Nucleus accumbens (tissue), 56 donors: ENCODE data around the gene ROCK2.

Experiments
- DNase-seq, 56 donors: peaks; one replicate each; lab custom pipeline; 2025; lab: John Stamatoyannopoulos, UW

Gene ROCK2

GRCh38 chr2:11314487-11314886 lies 29.9 kb downstream of the ROCK2 start:
- DNase-seq: no peak

GRCh38 chr2:11312770-11313471 lies 31.5 kb downstream of the ROCK2 start:
- no peak for DNase-seq

- no peak for DNase-seq
Measured at GRCh38 chr2:11311543-11311942, 32.9 kb downstream of the ROCK2 start.

GRCh38 chr2:11310212-11310611 lies 34.2 kb downstream of the ROCK2 start:
- DNase-seq: no peak

- DNase-seq: no peak
Measured at GRCh38 chr2:11309706-11310105, 34.7 kb downstream of the ROCK2 start.

GRCh38 chr2:11307764-11308415 lies 36.5 kb downstream of the ROCK2 start:
- DNase-seq: no peak

- DNase-seq: no peak
Measured at GRCh38 chr2:11305958-11306357, 38.5 kb downstream of the ROCK2 start.

DNA sequence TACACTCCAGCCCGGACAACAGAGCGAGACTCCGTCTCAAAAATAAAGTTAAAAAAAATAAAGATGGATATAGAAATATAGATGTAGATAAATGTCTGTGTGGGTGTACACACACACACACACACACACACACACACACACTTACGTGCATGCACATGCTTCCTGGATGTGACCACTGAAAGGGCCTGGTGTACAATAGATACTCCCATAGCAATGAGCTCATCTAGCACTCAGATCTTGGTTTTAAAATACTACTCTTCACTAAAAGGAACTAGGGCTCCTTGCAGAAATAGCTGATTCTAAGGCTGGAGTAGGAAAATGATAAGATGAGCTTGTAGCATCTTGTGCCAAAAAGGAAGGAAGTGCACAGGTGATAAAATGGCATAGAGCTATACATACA lies 39.1 kb downstream of the ROCK2 start:
- DNase-seq: no peak

DNA sequence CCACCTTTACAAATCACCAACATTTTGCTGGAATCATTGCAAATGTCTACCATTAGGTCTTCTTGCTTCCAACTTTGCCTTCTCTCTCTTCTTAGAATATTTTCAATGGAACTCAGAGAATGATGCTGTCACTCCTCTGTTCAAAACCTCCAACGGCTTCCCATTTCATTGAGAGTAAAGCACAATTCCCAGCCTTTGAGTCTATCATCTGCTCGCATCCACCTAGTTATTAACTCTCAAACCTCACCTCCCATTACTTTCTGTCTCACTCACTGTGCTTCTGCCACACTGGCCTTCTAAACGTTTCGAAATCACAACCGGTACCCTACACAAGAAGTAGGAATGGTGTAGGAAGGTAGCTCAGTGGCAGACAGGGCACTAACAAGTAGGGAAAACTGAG lies 40.0 kb downstream of the ROCK2 start:
- no peak for DNase-seq

GRCh38 chr2:11303290-11304013 lies 41.0 kb downstream of the ROCK2 start:
- no peak for DNase-seq

DNA sequence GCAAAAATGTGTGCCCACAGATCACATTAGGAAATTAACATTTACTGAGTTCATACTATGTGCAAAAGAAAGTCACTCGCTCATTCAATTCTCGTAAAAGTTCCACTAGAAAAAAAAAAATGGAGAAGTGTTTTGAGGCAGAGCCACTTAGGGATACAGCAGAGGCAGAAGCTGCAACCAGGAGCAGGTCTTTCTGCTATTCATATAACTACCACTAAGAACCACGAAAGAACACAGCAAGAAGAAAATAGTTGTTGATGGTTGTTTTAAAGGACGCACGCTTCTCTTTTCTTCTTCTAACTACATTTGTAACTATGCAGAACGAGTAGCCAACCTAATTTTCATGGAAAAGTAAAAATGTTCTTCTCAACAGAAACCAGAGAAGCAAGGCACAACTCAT lies 45.0 kb downstream of the ROCK2 start:
- DNase-seq: no peak

DNA sequence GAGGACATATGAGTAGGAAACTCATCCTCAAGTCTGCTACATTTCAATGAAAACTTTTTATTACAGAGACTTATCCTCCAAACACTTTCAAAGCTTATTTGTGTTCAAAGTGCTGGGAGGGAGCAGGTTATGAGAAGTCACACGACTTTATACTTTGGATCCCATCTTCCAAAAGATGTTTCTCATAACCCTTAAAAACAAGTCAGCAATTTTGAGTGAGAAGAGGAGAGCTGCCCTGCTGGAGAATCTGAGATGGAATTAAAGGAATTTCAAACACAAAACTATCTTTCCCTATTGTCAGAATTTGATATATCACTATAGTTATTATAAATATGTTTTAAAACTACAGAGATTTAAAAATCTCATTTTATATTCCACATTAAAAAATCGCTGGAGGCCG lies 45.8 kb downstream of the ROCK2 start:
- DNase-seq: no peak

- DNase-seq: no peak
Measured at GRCh38 chr2:11296401-11296800, 48.0 kb downstream of the ROCK2 start.

GRCh38 chr2:11292464-11293255 lies 51.8 kb downstream of the ROCK2 start:
- DNase-seq: no peak

- no peak for DNase-seq
Measured at GRCh38 chr2:11290713-11291112, 53.7 kb downstream of the ROCK2 start.

- DNase-seq: no peak
Measured at GRCh38 chr2:11290211-11290610, 54.2 kb downstream of the ROCK2 start.

DNA sequence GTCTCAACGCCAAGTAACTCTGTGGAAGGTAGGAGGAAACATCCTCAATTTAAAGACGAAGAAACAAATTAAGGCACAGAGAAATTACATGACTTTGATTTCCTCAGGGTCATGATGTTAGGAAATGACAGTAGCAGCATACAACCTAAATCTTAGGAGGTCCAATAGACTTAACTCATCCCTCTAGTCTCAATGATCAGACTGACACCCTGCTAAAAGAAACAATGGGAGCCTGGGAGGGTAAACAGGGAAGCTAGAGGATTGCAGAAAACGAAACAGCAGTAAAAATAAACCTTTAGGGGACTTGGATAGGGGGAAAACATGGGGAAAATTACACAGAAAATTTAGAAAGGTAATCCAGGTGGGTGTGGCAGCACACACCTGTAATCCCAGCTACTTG lies 56.0 kb downstream of the ROCK2 start:
- no peak for DNase-seq

GRCh38 chr2:11286749-11287148 lies 57.7 kb downstream of the ROCK2 start:
- no peak for DNase-seq

DNA sequence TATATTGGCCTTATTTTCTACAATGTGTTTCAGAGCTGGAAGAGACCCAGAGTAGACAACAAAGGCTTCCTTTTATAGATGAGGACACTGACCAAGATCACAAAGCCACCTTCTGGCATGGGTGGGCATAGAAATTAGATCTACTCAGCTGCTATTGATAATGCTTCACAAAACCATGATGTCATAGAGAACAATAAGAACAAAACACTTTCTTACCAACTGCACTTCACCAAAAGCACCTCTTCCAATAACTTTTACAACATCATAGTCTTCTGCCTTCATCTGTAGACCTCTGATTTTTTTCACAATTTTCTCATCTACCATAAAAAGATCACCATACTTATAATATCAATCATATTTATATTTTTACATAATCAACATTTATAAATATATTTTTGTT lies 58.1 kb downstream of the ROCK2 start:
- no peak for DNase-seq

GRCh38 chr2:11285499-11285898 lies 58.9 kb downstream of the ROCK2 start:
- DNase-seq: no peak

DNA sequence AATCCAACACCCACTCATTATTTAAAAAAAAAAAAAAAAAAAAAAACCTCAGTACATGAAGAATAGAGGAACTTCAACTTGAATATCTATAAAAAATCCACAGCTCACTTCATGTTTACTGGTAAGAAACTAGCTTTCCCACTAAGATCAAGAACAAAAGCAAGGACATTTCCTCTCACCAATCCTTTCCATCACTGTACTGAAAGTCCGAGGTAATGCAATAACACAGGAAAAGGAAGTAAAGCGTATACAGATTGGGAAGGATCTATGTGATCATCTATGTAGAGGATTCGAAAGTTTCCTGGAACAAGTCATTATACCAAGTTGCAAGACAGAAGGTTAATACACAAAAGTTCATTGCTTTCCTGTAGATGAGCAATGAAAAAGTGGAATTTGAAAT lies 63.2 kb downstream of the ROCK2 start:
- DNase-seq: no peak
